Loucy (cell line): Measurements from ENCODE around the gene LRBA.
"Not testable (repeated sequence)": the region's sequence is repeated elsewhere in the genome, so short reads cannot be mapped to it uniquely, and the experiment has no call there.

ENCODE experiments used
- H2AFZ ChIP-seq: fragments of 200-600 bp; sonication (generic); 2 replicates; pipeline ENCODE4 v1.6.0; 2016; ENCODE audit warnings: antibody characterized with exemption, mild to moderate bottlenecking, low read length, moderate library complexity
- H3F3A ChIP-seq: fragments of 200-600 bp; 2 replicates; pipeline ENCODE4 v1.6.0; 2016; ENCODE audit warnings: antibody characterized with exemption, low read depth, mild to moderate bottlenecking
- H3K27me3 ChIP-seq: fragments of 200-600 bp; sonication (generic); 2 replicates; pipeline ENCODE4 v1.6.1; 2014; ENCODE audit warnings: low read length, mild to moderate bottlenecking; ENCODE audit not compliant: insufficient read depth, poor library complexity, severe bottlenecking
- H3K36me3 ChIP-seq: fragments of 200-600 bp; sonication (generic); 2 replicates; pipeline ENCODE4 v1.6.1; 2016; ENCODE audit warnings: low read length; ENCODE audit not compliant: insufficient read depth
- H3K4me1 ChIP-seq: fragments of 200-600 bp; sonication (generic); 2 replicates; pipeline ENCODE4 v1.5.1; 2014; ENCODE audit warnings: low read length, mild to moderate bottlenecking; ENCODE audit not compliant: insufficient read depth, poor library complexity, severe bottlenecking
- H3K4me2 ChIP-seq: fragments of 200-600 bp; sonication (generic); 2 replicates; pipeline ENCODE4 v1.6.0; 2014; ENCODE audit warnings: antibody characterized with exemption, low read length, low read depth, mild to moderate bottlenecking; ENCODE audit not compliant: poor library complexity, severe bottlenecking
- H3K4me3 ChIP-seq: fragments of 200-600 bp; sonication (generic); 2 replicates; pipeline ENCODE4 v1.5.1; 2014; ENCODE audit warnings: low read length, mild to moderate bottlenecking, mixed read lengths; ENCODE audit not compliant: poor library complexity, severe bottlenecking
- H3K79me2 ChIP-seq: fragments of 200-600 bp; sonication (generic); 2 replicates; pipeline ENCODE4 v1.6.1; 2014; ENCODE audit warnings: low read length; ENCODE audit not compliant: insufficient read depth
- H3K9ac ChIP-seq: fragments of 200-600 bp; sonication (generic); 2 replicates; pipeline ENCODE4 v1.6.0; 2014; ENCODE audit warnings: mild to moderate bottlenecking, low read depth, low read length, moderate library complexity; ENCODE audit not compliant: poor library complexity, severe bottlenecking
- H3K9me2 ChIP-seq: fragments of 200-600 bp; sonication (generic); replicated peaks from 2 replicates; pipeline ENCODE4 v1.6.1; 2016; ENCODE audit warnings: low read depth, low read length, mixed read lengths
- H3K9me3 ChIP-seq: fragments of 200-600 bp; sonication (generic); 2 replicates; pipeline ENCODE4 v1.6.1; 2014; ENCODE audit warnings: mild to moderate bottlenecking, antibody characterized with exemption, low read length, low read depth; ENCODE audit not compliant: insufficient read depth
- H4K20me1 ChIP-seq: fragments of 200-600 bp; sonication (generic); 2 replicates; pipeline ENCODE4 v1.6.0; 2014; ENCODE audit warnings: antibody characterized with exemption, low read length, mild to moderate bottlenecking; ENCODE audit not compliant: insufficient read depth, poor library complexity, severe bottlenecking
- EZH2phosphoT487 ChIP-seq: fragments of 200-600 bp; IDR thresholded peaks from 2 replicates; pipeline ENCODE4 v1.6.1; 2018; ENCODE audit warnings: antibody characterized with exemption, mild to moderate bottlenecking, moderate library complexity, borderline replicate concordance
- TF ChIP-seq, protein P1 (sequence below): fragments of 200-600 bp; sonication (generic); conservative IDR thresholded peaks from 2 replicates; pipeline ENCODE4 v1.5.1; 2014; ENCODE audit warnings: mild to moderate bottlenecking, antibody characterized with exemption, low read length

Gene LRBA, protein sequence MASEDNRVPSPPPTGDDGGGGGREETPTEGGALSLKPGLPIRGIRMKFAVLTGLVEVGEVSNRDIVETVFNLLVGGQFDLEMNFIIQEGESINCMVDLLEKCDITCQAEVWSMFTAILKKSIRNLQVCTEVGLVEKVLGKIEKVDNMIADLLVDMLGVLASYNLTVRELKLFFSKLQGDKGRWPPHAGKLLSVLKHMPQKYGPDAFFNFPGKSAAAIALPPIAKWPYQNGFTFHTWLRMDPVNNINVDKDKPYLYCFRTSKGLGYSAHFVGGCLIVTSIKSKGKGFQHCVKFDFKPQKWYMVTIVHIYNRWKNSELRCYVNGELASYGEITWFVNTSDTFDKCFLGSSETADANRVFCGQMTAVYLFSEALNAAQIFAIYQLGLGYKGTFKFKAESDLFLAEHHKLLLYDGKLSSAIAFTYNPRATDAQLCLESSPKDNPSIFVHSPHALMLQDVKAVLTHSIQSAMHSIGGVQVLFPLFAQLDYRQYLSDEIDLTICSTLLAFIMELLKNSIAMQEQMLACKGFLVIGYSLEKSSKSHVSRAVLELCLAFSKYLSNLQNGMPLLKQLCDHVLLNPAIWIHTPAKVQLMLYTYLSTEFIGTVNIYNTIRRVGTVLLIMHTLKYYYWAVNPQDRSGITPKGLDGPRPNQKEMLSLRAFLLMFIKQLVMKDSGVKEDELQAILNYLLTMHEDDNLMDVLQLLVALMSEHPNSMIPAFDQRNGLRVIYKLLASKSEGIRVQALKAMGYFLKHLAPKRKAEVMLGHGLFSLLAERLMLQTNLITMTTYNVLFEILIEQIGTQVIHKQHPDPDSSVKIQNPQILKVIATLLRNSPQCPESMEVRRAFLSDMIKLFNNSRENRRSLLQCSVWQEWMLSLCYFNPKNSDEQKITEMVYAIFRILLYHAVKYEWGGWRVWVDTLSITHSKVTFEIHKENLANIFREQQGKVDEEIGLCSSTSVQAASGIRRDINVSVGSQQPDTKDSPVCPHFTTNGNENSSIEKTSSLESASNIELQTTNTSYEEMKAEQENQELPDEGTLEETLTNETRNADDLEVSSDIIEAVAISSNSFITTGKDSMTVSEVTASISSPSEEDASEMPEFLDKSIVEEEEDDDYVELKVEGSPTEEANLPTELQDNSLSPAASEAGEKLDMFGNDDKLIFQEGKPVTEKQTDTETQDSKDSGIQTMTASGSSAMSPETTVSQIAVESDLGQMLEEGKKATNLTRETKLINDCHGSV (N-terminal part only)

DNA sequence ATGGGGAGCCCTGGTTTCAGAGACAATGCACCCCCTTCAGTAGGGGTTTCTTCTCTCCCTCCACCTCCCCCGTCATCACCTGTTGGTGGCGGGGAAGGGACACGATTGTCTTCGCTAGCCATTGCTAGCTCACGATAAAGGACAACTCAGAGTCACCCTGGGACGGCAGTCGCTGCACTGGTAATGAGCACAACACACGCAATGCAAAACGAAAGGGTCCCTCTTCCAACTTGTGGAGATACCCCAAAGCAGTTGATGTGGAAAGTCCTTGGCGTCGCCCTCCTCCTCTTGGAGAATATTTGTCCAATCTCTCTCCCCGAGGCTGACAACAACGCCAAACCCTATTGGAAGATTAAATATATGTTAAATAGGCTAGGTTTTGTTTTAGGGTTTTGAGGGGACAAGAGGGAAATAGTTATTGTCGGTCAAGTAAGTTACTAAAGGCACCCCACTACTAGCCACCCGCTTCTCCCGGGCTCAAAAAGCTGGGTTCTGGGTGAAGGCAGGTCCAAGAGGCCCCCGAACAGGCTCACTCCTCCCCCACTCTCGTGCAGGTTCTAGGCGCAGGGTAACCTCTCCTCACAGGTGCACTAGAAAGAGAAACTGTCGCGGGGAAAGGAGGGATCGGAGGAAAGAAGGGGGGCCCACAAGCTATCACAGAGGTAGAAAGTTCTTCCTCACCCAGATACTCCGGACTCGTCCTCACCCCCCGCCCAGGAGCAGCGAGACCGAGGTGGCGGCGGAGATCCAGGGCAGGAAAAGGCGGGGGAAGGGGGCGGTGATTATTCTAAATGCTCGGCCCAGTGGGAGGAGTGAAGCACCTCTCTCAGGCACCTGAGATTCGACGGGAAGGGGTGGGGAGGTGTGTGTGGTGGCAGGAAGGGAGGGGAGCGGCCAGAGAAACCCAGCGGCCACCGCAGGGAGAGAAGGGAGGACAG is at the start of gene LRBA:
TSS of gene LRBA (minus strand) at position 764 of the 938 bp plus-strand sequence. CDS start at position 122, 642 bp downstream.
- TF ChIP-seq, protein P1, sequence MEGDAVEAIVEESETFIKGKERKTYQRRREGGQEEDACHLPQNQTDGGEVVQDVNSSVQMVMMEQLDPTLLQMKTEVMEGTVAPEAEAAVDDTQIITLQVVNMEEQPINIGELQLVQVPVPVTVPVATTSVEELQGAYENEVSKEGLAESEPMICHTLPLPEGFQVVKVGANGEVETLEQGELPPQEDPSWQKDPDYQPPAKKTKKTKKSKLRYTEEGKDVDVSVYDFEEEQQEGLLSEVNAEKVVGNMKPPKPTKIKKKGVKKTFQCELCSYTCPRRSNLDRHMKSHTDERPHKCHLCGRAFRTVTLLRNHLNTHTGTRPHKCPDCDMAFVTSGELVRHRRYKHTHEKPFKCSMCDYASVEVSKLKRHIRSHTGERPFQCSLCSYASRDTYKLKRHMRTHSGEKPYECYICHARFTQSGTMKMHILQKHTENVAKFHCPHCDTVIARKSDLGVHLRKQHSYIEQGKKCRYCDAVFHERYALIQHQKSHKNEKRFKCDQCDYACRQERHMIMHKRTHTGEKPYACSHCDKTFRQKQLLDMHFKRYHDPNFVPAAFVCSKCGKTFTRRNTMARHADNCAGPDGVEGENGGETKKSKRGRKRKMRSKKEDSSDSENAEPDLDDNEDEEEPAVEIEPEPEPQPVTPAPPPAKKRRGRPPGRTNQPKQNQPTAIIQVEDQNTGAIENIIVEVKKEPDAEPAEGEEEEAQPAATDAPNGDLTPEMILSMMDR: no peak
- TF ChIP-seq EZH2phosphoT487: no peak
- Histone ChIP-seq H3K79me2 (peaks cover 55% of the 10 kb centered on the region), H3K36me3 (no peaks in the 10 kb centered on the region), H3K27me3 (no peaks in the 10 kb centered on the region), H3F3A (no peaks in the 10 kb centered on the region), H2AFZ (peak within 1 kb of the TSS; percentile 100), H3K9me3 (no peaks in the 10 kb centered on the region), H3K9me2 (no peaks in the 10 kb centered on the region), H3K4me2 (peak within 1 kb of the TSS; percentile 91), H4K20me1 (peaks cover 27% of the 10 kb centered on the region), H3K4me3 (peak within 1 kb of the TSS; percentile 96), H3K9ac (peak within 1 kb of the TSS; percentile 85), H3K4me1 (peaks cover 22% of the 10 kb centered on the region)

DNA sequence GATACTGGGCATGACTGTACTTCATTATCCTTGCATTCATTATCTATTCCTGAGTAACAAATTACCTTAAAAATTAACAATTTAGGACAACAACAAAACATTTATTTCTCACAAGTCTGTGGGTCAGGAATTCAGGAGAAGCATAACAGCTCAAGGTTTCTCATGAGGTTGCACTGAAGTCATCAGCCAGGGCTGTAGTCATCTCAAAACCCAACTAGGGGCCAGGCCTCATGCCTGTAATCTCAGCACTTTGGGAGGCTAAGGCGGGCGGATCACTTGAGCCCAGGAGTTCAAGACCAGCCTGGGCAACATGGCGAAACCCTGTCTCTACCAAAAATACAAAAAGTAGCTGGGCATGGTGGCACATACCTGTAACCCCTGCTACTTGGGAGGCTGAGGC is 48.1 kb upstream of the LRBA start:
- H3K9ac ChIP-seq, H3K79me2 ChIP-seq, H3K9me2 ChIP-seq, H3K36me3 ChIP-seq, H3F3A ChIP-seq, H3K9me3 ChIP-seq, H4K20me1 ChIP-seq, H3K27me3 ChIP-seq, H3K4me2 ChIP-seq, H3K4me3 ChIP-seq, H3K4me1 ChIP-seq, H2AFZ ChIP-seq: not testable (repeated sequence)

DNA sequence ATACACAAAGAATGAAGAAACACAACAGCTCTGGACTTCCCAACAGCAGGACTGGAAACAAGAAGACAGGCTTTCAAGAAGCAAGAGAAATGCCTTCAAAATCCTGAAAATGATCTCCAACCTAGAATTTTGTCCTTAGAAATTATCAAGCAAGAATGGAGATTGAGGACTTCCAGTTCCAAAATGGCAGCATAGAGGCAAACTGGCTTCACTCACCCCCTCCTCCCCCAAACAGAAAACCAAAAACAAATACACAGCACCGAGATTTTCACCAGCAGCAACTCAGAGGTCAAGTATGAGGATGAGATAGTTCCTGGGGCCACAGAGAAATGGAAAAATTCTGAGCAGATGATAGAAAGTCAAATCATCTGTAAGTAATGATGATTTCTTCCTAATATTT is 40.5 kb upstream of the LRBA start:
- Histone ChIP-seq H3K9me2 (no peaks in the 10 kb centered on the region), H4K20me1 (no peaks in the 10 kb centered on the region), H3K36me3 (no peaks in the 10 kb centered on the region), H3K4me3 (no peak overlapping the region), H3F3A (no peaks in the 10 kb centered on the region), H3K79me2 (no peaks in the 10 kb centered on the region), H3K4me2 (no peak overlapping the region), H3K9me3 (no peaks in the 10 kb centered on the region), H3K9ac (no peak overlapping the region), H3K27me3 (no peaks in the 10 kb centered on the region), H2AFZ (peak overlapping the region; percentile 4; the same call in 1 of the 2 replicates), H3K4me1 (no peaks in the 10 kb centered on the region)
- TF ChIP-seq EZH2phosphoT487: no peak
- TF ChIP-seq, protein P1: no peak
